ENCODE data around the gene FAM9C. TPM values are rescaled to one million over a fixed set of nuclear protein-coding genes. Genes with fewer than 3 reads are reported as not detected.
A peak's percentile ranks its signal among the peaks of the same experiment; 100 is the strongest.

Gene FAM9C
- total and polyA plus RNA-seq, 2 experiments from 2014 or later = not detected

GRCh38 chrX:13001961-13002671 is 42.3 kb downstream of the FAM9C start:
- H3K4me2 ChIP-seq (ENCODE audit: unreplicated experiment) = no peak overlapping the region
- H3K4me3 ChIP-seq = no peak overlapping the region
- no peak overlapping the region for H3K9ac ChIP-seq
- H3K79me2 ChIP-seq (ENCODE audit: insufficient read depth) = no peaks in the 10 kb centered on the region
- no peaks in the 10 kb centered on the region for H4K20me1 ChIP-seq (ENCODE audit: insufficient read depth)
- no peaks in the 10 kb centered on the region for H3K27me3 ChIP-seq (replicated peaks; ENCODE audit: insufficient read depth)
- no peaks in the 10 kb centered on the region for H3K9me2 ChIP-seq (ENCODE audit: insufficient read depth)
- H3K4me1 ChIP-seq (ENCODE audit: insufficient read depth) = peaks cover 14% of the 10 kb centered on the region
- H3F3A ChIP-seq (ENCODE audit: insufficient read depth) = peaks cover 4% of the 10 kb centered on the region; the same call in 1 of the 2 replicates
- 78 to 80% methylated on average over 4 of the region's 4 CpGs for WGBS, 2 experiments (ENCODE audit: low coverage in 1 of 2, low lambda C conversion rate in 2 of 2, missing lambda C conversion rate in 2 of 2)
- in situ Hi-C loops (cut with MboI) = no loop called here
- DNase-seq = peak; percentile 32
- H3K27ac ChIP-seq = no peak overlapping the region
- H3K36me3 ChIP-seq (ENCODE audit: low read depth) = no peaks in the 10 kb centered on the region
- H3K9me3 ChIP-seq (ENCODE audit: low read depth) = no peaks in the 10 kb centered on the region
- TF ChIP-seq EZH2phosphoT487 (IDR thresholded peaks at IDR 0.05; ENCODE audit: insufficient read depth, low read depth) (no peak), EZH2 (IDR thresholded peaks at IDR 0.05; ENCODE audit: insufficient read depth, poor library complexity, severe bottlenecking) (no peak)
- H2AFZ ChIP-seq = no peak overlapping the region

GRCh38 chrX:13001097-13001496 is 43.3 kb downstream of the FAM9C start:
- Histone ChIP-seq H2AFZ (no peak overlapping the region), H3K9me3 (ENCODE audit: low read depth) (no peaks in the 10 kb centered on the region), H3K79me2 (ENCODE audit: insufficient read depth) (no peaks in the 10 kb centered on the region), H3K9ac (no peak overlapping the region), H3F3A (ENCODE audit: insufficient read depth) (no peaks in the 10 kb centered on the region), H3K9me2 (ENCODE audit: insufficient read depth) (no peaks in the 10 kb centered on the region), H4K20me1 (ENCODE audit: insufficient read depth) (no peaks in the 10 kb centered on the region), H3K4me1 (ENCODE audit: insufficient read depth) (peaks cover 8% of the 10 kb centered on the region), H3K27me3 (replicated peaks; ENCODE audit: insufficient read depth) (no peaks in the 10 kb centered on the region), H3K4me3 (no peak overlapping the region), H3K36me3 (ENCODE audit: low read depth) (no peaks in the 10 kb centered on the region), H3K4me2 (ENCODE audit: unreplicated experiment) (no peak overlapping the region), H3K27ac (no peak overlapping the region)
- in situ Hi-C loops (cut with MboI) = no loop called here
- TF ChIP-seq EZH2 (IDR thresholded peaks at IDR 0.05; ENCODE audit: insufficient read depth, poor library complexity, severe bottlenecking) = no peak
- no peak for TF ChIP-seq EZH2phosphoT487 (IDR thresholded peaks at IDR 0.05; ENCODE audit: insufficient read depth, low read depth)
- no peak for DNase-seq
- WGBS, 2 experiments (ENCODE audit: low coverage in 1 of 2, low lambda C conversion rate in 2 of 2, missing lambda C conversion rate in 2 of 2) = 94 to 95% methylated on average over 5 of the region's 5 CpGs

- no peaks in the 10 kb centered on the region for H3F3A ChIP-seq (ENCODE audit: insufficient read depth)
- H3K36me3 ChIP-seq (ENCODE audit: low read depth) = no peaks in the 10 kb centered on the region
- H3K27me3 ChIP-seq (replicated peaks; ENCODE audit: insufficient read depth) = no peaks in the 10 kb centered on the region
- H3K9me3 ChIP-seq (ENCODE audit: low read depth) = no peaks in the 10 kb centered on the region
- H2AFZ ChIP-seq = no peak overlapping the region; the same call in 1 of the 2 replicates
- WGBS, 2 experiments (ENCODE audit: low coverage in 1 of 2, low lambda C conversion rate in 2 of 2, missing lambda C conversion rate in 2 of 2) = 50% methylated on average over 8 of the region's 8 CpGs
- in situ Hi-C loops (cut with MboI) = no loop called here
- no peak for DNase-seq
- H3K4me2 ChIP-seq (ENCODE audit: unreplicated experiment) = no peak overlapping the region
- no peak overlapping the region for H3K9ac ChIP-seq
- H4K20me1 ChIP-seq (ENCODE audit: insufficient read depth) = no peaks in the 10 kb centered on the region
- H3K9me2 ChIP-seq (ENCODE audit: insufficient read depth) = no peaks in the 10 kb centered on the region
- 0 out of 2 replicates have a peak, but pooled peaks cover under 1% of the 10 kb centered on the region for H3K4me1 ChIP-seq (ENCODE audit: insufficient read depth)
- H3K79me2 ChIP-seq (ENCODE audit: insufficient read depth) = no peaks in the 10 kb centered on the region
- H3K27ac ChIP-seq = no peak overlapping the region
- TF ChIP-seq EZH2 (IDR thresholded peaks at IDR 0.05; ENCODE audit: insufficient read depth, poor library complexity, severe bottlenecking) (no peak), EZH2phosphoT487 (IDR thresholded peaks at IDR 0.05; ENCODE audit: insufficient read depth, low read depth) (no peak)
- no peak overlapping the region for H3K4me3 ChIP-seq
Observed at GRCh38 chrX:13000301-13000811, 44.1 kb downstream of the FAM9C start.

- no peaks in the 10 kb centered on the region for H3K79me2 ChIP-seq (ENCODE audit: insufficient read depth)
- DNase-seq = no peak
- no peak overlapping the region for H3K4me2 ChIP-seq (ENCODE audit: unreplicated experiment)
- H2AFZ ChIP-seq = no peak overlapping the region
- H4K20me1 ChIP-seq (ENCODE audit: insufficient read depth) = no peaks in the 10 kb centered on the region
- no peaks in the 10 kb centered on the region for H3K36me3 ChIP-seq (ENCODE audit: low read depth)
- no peak overlapping the region for H3K9ac ChIP-seq
- no peaks in the 10 kb centered on the region for H3K9me2 ChIP-seq (ENCODE audit: insufficient read depth)
- H3K4me3 ChIP-seq = no peak overlapping the region
- no peak overlapping the region for H3K27ac ChIP-seq
- TF ChIP-seq EZH2phosphoT487 (IDR thresholded peaks at IDR 0.05; ENCODE audit: insufficient read depth, low read depth) (no peak), EZH2 (IDR thresholded peaks at IDR 0.05; ENCODE audit: insufficient read depth, poor library complexity, severe bottlenecking) (no peak)
- H3K27me3 ChIP-seq (replicated peaks; ENCODE audit: insufficient read depth) = no peaks in the 10 kb centered on the region
- 94 to 97% methylated on average over 9 of the region's 9 CpGs for WGBS, 2 experiments (ENCODE audit: low coverage in 1 of 2, low lambda C conversion rate in 2 of 2, missing lambda C conversion rate in 2 of 2)
- in situ Hi-C loops (cut with MboI) = no loop called here
- no peaks in the 10 kb centered on the region for H3F3A ChIP-seq (ENCODE audit: insufficient read depth)
- H3K4me1 ChIP-seq (ENCODE audit: insufficient read depth) = no peaks in the 10 kb centered on the region
- no peaks in the 10 kb centered on the region for H3K9me3 ChIP-seq (ENCODE audit: low read depth)
Observed at GRCh38 chrX:12999422-12999821, 45.0 kb downstream of the FAM9C start.
